HG03280 (cell line): ENCODE results near the gene CAPZB.

Experiments used
- ATAC-seq: cut with Tn5 transposase; IDR thresholded peaks from one replicate; pipeline ENCODE4 v1.9.1; 2021; ENCODE audit warnings: mild to moderate bottlenecking, moderate library complexity; ENCODE audit not compliant: unreplicated experiment

CAPZB gene

GRCh38 chr1:19336543-19336942 lies 148.8 kb downstream of the CAPZB start:
- no peak for ATAC-seq

- ATAC-seq: no peak
Measured at GRCh38 chr1:19333587-19334354, 151.6 kb downstream of the CAPZB start.

GRCh38 chr1:19332832-19333231 lies 152.5 kb downstream of the CAPZB start:
- ATAC-seq: no peak

GRCh38 chr1:19331262-19331878 lies 154.0 kb downstream of the CAPZB start:
- no peak for ATAC-seq

- no peak for ATAC-seq
Measured at GRCh38 chr1:19330449-19331135, 154.7 kb downstream of the CAPZB start.

- no peak for ATAC-seq
Measured at GRCh38 chr1:19329611-19330010, 155.7 kb downstream of the CAPZB start.

- no peak for ATAC-seq
Measured at GRCh38 chr1:19329188-19329587, 156.2 kb downstream of the CAPZB start.

GRCh38 chr1:19328486-19328885 lies 156.9 kb downstream of the CAPZB start:
- no peak for ATAC-seq

GRCh38 chr1:19327736-19328135 lies 157.6 kb downstream of the CAPZB start:
- ATAC-seq: no peak

- ATAC-seq: no peak
Measured at GRCh38 chr1:19327301-19327700, 158.0 kb downstream of the CAPZB start.

GRCh38 chr1:19326748-19327065 lies 158.6 kb downstream of the CAPZB start:
- ATAC-seq: no peak

GRCh38 chr1:19325958-19326747 lies 159.2 kb downstream of the CAPZB start:
- no peak for ATAC-seq

GRCh38 chr1:19325368-19325957 lies 159.9 kb downstream of the CAPZB start:
- no peak for ATAC-seq

GRCh38 chr1:19324665-19324990 lies 160.7 kb downstream of the CAPZB start:
- no peak for ATAC-seq

- no peak for ATAC-seq
Measured at GRCh38 chr1:19323987-19324664, 161.2 kb downstream of the CAPZB start.

GRCh38 chr1:19322481-19322880 lies 162.9 kb downstream of the CAPZB start:
- ATAC-seq: no peak

GRCh38 chr1:19321071-19321470 lies 164.3 kb downstream of the CAPZB start:
- ATAC-seq: no peak

GRCh38 chr1:19319196-19319595 lies 166.1 kb downstream of the CAPZB start:
- ATAC-seq: no peak

- no peak for ATAC-seq
Measured at GRCh38 chr1:19317126-19317910, 168.0 kb downstream of the CAPZB start.
